ENCODE results near the gene CRADD.

CRADD gene

GRCh38 chr12:93743229-93743998, 66.2 kb downstream of the CRADD start:
- no peak for DNase-seq (ENCODE audit: extremely low read depth, low read depth)
- TF ChIP-seq, protein P1, sequence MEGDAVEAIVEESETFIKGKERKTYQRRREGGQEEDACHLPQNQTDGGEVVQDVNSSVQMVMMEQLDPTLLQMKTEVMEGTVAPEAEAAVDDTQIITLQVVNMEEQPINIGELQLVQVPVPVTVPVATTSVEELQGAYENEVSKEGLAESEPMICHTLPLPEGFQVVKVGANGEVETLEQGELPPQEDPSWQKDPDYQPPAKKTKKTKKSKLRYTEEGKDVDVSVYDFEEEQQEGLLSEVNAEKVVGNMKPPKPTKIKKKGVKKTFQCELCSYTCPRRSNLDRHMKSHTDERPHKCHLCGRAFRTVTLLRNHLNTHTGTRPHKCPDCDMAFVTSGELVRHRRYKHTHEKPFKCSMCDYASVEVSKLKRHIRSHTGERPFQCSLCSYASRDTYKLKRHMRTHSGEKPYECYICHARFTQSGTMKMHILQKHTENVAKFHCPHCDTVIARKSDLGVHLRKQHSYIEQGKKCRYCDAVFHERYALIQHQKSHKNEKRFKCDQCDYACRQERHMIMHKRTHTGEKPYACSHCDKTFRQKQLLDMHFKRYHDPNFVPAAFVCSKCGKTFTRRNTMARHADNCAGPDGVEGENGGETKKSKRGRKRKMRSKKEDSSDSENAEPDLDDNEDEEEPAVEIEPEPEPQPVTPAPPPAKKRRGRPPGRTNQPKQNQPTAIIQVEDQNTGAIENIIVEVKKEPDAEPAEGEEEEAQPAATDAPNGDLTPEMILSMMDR (IDR thresholded peaks at IDR 0.05; ENCODE audit: low read depth, low read length): no peak

DNA sequence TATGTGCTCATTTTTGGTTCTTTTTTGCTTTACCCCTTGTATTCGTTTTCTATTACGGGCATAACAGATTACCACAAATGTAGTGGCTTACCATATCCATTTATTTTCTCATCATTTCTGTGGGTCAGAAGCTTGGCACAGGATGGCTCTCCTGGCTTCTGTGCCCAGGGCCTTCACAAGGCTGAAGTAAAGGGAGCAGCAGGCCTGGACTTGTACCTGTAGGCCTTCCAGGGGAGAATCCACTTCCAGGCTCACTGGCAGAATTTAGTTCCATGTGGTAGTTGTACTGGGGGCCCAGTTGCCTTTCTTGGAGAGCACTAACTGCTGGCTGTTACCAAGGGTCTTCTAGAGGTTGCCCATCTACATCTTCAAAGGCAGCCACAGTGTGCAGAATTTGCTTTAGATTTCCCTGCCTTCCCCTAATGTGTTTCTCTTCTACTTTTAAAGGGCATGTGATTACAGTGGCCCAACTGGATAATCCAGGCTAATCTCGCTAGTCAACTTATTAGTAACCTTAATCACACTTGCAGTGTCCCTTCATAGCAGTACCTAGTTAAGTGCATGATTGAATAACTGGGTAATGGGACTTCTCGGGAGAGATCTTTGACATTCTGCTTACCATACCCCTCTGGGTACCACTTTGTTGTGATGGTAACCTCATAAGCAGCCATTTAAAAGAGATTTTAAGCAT, 67.0 kb downstream of the CRADD start:
- TF ChIP-seq, protein P1 (IDR thresholded peaks at IDR 0.05; ENCODE audit: low read depth, low read length): no peak
- no peak for DNase-seq (ENCODE audit: extremely low read depth, low read depth)

GRCh38 chr12:93745286-93745685, 68.1 kb downstream of the CRADD start:
- no peak for DNase-seq (ENCODE audit: extremely low read depth, low read depth)
- TF ChIP-seq, protein P1 (IDR thresholded peaks at IDR 0.05; ENCODE audit: low read depth, low read length): no peak

DNA sequence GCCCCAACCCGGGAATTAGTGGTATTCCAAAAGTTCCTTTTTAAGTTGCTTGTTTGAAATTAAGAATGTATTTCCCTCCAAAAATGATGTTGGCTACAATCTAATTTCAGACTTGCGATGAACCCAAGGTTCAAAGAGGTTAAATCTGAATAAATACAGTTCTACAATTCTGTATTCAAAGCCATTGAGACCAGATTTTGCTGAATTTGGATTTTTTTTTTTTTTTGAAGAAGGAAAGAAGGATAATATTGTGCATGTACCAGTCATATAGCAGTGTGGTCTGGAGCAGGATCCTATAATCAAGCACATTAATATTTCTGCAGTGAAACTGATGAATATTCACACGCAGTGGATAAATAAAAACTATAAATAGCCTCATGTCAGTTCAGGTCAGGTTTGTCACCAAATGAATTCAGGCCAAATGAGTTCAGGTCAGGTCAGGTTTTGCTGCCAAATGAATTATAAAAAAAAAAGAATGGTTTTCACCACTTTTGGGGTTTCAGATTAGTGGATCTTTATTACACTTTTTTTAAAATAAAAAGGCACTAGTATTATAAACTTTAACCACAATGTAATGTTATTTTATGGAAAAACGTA, 69.5 kb downstream of the CRADD start:
- TF ChIP-seq, protein P1 (IDR thresholded peaks at IDR 0.05; ENCODE audit: low read depth, low read length): no peak
- no peak for DNase-seq (ENCODE audit: extremely low read depth, low read depth)

GRCh38 chr12:93748672-93749383, 71.7 kb downstream of the CRADD start:
- TF ChIP-seq, protein P1 (IDR thresholded peaks at IDR 0.05; ENCODE audit: low read depth, low read length): no peak
- no peak for DNase-seq (ENCODE audit: extremely low read depth, low read depth)

GRCh38 chr12:93749515-93749914, 72.3 kb downstream of the CRADD start:
- DNase-seq (ENCODE audit: extremely low read depth, low read depth): no peak
- TF ChIP-seq, protein P1 (IDR thresholded peaks at IDR 0.05; ENCODE audit: low read depth, low read length): no peak
